Loucy (cell line): ENCODE results near the gene LRRTM3.

Source experiments
- CTCF ChIP-seq: fragments of 200-600 bp; sonication (generic); conservative IDR thresholded peaks from 2 replicates; pipeline ENCODE4 v1.5.1; 2014; ENCODE audit warnings: mild to moderate bottlenecking, antibody characterized with exemption, low read length
- EZH2phosphoT487 ChIP-seq: fragments of 200-600 bp; IDR thresholded peaks from 2 replicates; pipeline ENCODE4 v1.6.1; 2018; ENCODE audit warnings: antibody characterized with exemption, mild to moderate bottlenecking, moderate library complexity, borderline replicate concordance

- TF ChIP-seq CTCF, result no peak
- TF ChIP-seq EZH2phosphoT487, result no peak
Measured at GRCh38 chr10:67033878-67034277, 108.0 kb downstream of the LRRTM3 start.
